ENCODE measurements around the gene TRIML1.
"Not testable (repeated sequence)": the region's sequence is repeated elsewhere in the genome, so short reads cannot be mapped to it uniquely, and the experiment has no call there.

The TRIML1 gene

GRCh38 chr4:188147776-188148175, 8.5 kb downstream of the TRIML1 start:
- no peak overlapping the region for H3K4me3 ChIP-seq (ENCODE audit: low read depth, low read length)
- TF ChIP-seq CTCF (IDR thresholded peaks at IDR 0.05; ENCODE audit: low read depth, low read length), result no peak

GRCh38 chr4:188154668-188155405, 15.6 kb downstream of the TRIML1 start:
- no peak overlapping the region for H3K4me3 ChIP-seq (ENCODE audit: low read depth, low read length)
- no peak for TF ChIP-seq CTCF (IDR thresholded peaks at IDR 0.05; ENCODE audit: low read depth, low read length)

GRCh38 chr4:188158336-188158735, 19.1 kb downstream of the TRIML1 start:
- TF ChIP-seq CTCF (IDR thresholded peaks at IDR 0.05; ENCODE audit: low read depth, low read length), result no peak
- H3K4me3 ChIP-seq (ENCODE audit: low read depth, low read length), result no peak overlapping the region

- not testable (repeated sequence) for H3K4me3 ChIP-seq (ENCODE audit: low read depth, low read length)
Observed at GRCh38 chr4:188159513-188160226, 20.4 kb downstream of the TRIML1 start.

- no peak for TF ChIP-seq CTCF (IDR thresholded peaks at IDR 0.05; ENCODE audit: low read depth, low read length)
- no peak overlapping the region for H3K4me3 ChIP-seq (ENCODE audit: low read depth, low read length)
Observed at GRCh38 chr4:188160406-188160805, 21.2 kb downstream of the TRIML1 start.

- no peak overlapping the region for H3K4me3 ChIP-seq (ENCODE audit: low read depth, low read length)
- no peak for TF ChIP-seq CTCF (IDR thresholded peaks at IDR 0.05; ENCODE audit: low read depth, low read length)
Observed at GRCh38 chr4:188161167-188161566, 21.9 kb downstream of the TRIML1 start.

GRCh38 chr4:188162698-188163097, 23.5 kb downstream of the TRIML1 start:
- TF ChIP-seq CTCF (IDR thresholded peaks at IDR 0.05; ENCODE audit: low read depth, low read length), result no peak
- H3K4me3 ChIP-seq (ENCODE audit: low read depth, low read length), result no peak overlapping the region

Data from WI38 (cell line).